SU-DHL-6 (cell line): ENCODE data around the gene TEKT1.

Experiments used
- CTCF ChIP-seq: fragments of 200-600 bp; sonication (generic); IDR thresholded peaks from one replicate; pipeline ENCODE4 v1.5.1; 2017; ENCODE audit warnings: antibody characterized with exemption, mild to moderate bottlenecking, low read length, moderate library complexity; ENCODE audit not compliant: insufficient read depth, poor library complexity, severe bottlenecking
- EZH2phosphoT487 ChIP-seq: fragments of 200-600 bp; sonication (generic), shearing (Covaris generic); conservative IDR thresholded peaks from 2 replicates; pipeline ENCODE4 v1.6.1; 2018; ENCODE audit warnings: mild to moderate bottlenecking, antibody characterized with exemption, low read length, moderate library complexity, mixed read lengths

- peak; percentile 22 for TF ChIP-seq CTCF
- no peak for TF ChIP-seq EZH2phosphoT487
These were observed 11.8 kb upstream of the TEKT1 start for GRCh38 chr17:6843241-6843880.
